ENCODE results near the gene AGPAT3.
"Not testable (repeated sequence)": the region's sequence is repeated elsewhere in the genome, so short reads cannot be mapped to it uniquely, and the experiment has no call there.

Gene AGPAT3

GRCh38 chr21:43884861-43885417 lies 19.9 kb downstream of the AGPAT3 start:
- DNase-seq = no peak

- DNase-seq = no peak
Measured at GRCh38 chr21:43885721-43886120, 20.7 kb downstream of the AGPAT3 start.

GRCh38 chr21:43886565-43886964 lies 21.5 kb downstream of the AGPAT3 start:
- DNase-seq = no peak

GRCh38 chr21:43889069-43889468 lies 24.0 kb downstream of the AGPAT3 start:
- no peak for DNase-seq

- DNase-seq = no peak
Measured at GRCh38 chr21:43890042-43890441, 25.0 kb downstream of the AGPAT3 start.

GRCh38 chr21:43892334-43892733 lies 27.3 kb downstream of the AGPAT3 start:
- DNase-seq = no peak

GRCh38 chr21:43892984-43893535 lies 28.0 kb downstream of the AGPAT3 start:
- DNase-seq = no peak

GRCh38 chr21:43893536-43894205 lies 28.6 kb downstream of the AGPAT3 start:
- DNase-seq = peak in 1 of 2 experiments; percentile 10

GRCh38 chr21:43894206-43894577 lies 29.2 kb downstream of the AGPAT3 start:
- DNase-seq = no peak

- DNase-seq = no peak
Measured at GRCh38 chr21:43895196-43895595, 30.2 kb downstream of the AGPAT3 start.

GRCh38 chr21:43896696-43897299 lies 31.8 kb downstream of the AGPAT3 start:
- not testable (repeated sequence) for DNase-seq

- no peak for DNase-seq
Measured at GRCh38 chr21:43899307-43900077, 34.5 kb downstream of the AGPAT3 start.

GRCh38 chr21:43900078-43900385 lies 35.0 kb downstream of the AGPAT3 start:
- no peak for DNase-seq

- no peak for DNase-seq
Measured at GRCh38 chr21:43900690-43901089, 35.7 kb downstream of the AGPAT3 start.

GRCh38 chr21:43902441-43902840 lies 37.4 kb downstream of the AGPAT3 start:
- DNase-seq = no peak

GRCh38 chr21:43903451-43904091 lies 38.5 kb downstream of the AGPAT3 start:
- no peak for DNase-seq

- DNase-seq = no peak
Measured at GRCh38 chr21:43904331-43904781, 39.3 kb downstream of the AGPAT3 start.

- DNase-seq = no peak
Measured at GRCh38 chr21:43905726-43906455, 40.9 kb downstream of the AGPAT3 start.

- no peak for DNase-seq
Measured at GRCh38 chr21:43906585-43907370, 41.8 kb downstream of the AGPAT3 start.

GRCh38 chr21:43907751-43908150 lies 42.7 kb downstream of the AGPAT3 start:
- no peak for DNase-seq

GRCh38 chr21:43908167-43908566 lies 43.1 kb downstream of the AGPAT3 start:
- DNase-seq = no peak
